Pons (tissue), 1 donor: ENCODE results near the gene CPNE1.

Experiments
- DNase-seq: peaks from one replicate; pipeline ENCODE4 v3.0.0-alpha.2; 2016; ENCODE audit warnings: low spot score

The CPNE1 gene

DNA sequence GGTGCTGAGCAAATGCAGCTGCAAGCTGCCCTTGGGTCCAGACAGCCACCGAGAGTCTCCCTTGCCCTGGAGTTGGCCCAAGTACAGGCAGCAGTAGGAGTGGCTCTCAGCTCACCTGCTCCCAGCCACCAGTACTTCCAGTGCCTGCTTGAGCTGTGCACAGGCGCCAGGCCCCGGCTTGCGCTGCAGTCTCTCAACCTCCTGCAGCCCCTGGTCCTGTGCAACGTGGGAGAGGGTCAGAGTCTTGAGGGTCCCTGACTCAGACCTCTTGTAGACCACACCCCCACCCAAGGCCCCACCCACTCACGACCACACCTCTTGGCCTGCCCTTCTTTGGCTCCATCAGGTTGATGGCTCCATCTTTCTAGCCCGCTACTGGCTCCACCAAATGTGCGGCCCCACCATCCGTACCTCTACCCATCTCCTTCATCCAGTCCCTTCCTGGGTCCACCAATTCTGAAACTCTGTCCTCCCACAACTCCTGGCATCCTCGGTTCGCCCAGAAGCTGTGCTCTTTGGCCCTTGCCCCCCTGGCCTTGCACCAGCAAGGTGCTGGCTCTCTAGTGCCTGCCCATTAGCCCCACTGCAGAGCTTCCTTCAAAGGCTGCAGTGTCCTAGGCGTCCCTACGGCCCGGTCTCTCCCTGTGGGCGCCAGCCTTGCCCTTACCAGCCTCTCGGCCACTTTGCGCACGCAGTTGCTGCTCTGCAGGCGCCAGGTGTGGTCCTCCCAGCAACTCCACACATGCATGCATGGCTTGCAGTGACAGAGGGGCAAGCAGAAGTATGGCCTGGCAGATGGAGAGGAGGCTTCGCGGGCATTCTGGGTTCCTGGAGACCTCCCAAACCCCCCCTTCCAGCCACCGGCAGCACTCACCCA is 65.6 kb downstream of the CPNE1 start:
- DNase-seq = no peak

DNA sequence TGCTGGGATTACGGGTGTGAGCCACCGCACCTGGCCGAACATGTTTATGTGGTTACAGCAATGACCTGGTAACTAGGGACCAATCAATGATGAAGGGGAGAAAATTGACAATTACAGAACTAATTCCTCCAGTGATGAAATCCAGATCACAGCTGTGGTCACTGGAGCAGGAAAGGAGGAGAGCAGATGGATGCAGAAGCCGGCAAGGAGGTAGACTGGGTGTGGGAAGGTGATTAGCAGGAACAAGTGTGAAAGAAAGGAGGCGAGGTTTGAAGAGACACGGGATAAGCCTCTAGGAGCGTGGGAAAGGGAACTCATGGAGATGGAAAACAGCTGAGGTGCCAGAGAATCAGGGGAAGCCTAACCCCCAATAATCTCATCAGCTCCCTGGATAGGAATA is 66.2 kb downstream of the CPNE1 start:
- DNase-seq = no peak

DNA sequence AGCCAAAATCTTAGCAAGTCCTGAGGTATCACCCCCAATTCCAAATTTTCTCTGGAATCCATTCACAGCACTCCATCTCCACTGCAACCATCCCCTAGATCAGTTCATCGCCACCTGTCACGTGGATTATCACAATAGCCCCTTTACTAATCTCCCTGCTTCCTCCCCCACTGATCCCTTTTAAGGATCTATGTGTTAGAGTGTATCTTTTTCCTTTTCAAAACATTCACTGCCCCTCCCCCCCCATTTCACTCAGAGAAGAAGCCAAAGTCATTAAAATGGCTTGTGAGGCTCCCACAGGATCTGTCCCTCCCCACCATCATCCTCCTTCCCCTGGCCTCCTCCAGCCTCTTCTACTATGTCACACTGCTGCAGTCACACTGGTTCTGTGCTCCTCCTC is 67.5 kb downstream of the CPNE1 start:
- DNase-seq = no peak

DNA sequence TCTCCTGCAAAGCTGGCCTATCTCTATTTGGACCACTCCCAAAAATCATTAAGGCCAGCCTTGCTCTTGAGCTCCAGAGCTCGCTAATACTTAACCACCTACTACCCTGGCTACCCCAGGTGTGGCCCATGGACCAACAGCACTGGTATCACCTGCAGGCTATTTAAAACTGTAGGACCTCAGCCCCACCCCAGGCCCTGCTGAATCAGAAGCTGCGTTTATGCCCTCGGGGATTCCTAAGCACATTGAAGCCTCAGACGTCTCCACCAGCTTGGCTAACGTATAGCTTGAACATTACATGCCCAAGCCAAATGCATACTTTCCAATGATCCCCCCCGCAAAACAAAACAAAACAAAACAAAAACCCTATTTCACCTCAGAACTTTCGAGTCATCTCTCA is 68.8 kb downstream of the CPNE1 start:
- DNase-seq = no peak

DNA sequence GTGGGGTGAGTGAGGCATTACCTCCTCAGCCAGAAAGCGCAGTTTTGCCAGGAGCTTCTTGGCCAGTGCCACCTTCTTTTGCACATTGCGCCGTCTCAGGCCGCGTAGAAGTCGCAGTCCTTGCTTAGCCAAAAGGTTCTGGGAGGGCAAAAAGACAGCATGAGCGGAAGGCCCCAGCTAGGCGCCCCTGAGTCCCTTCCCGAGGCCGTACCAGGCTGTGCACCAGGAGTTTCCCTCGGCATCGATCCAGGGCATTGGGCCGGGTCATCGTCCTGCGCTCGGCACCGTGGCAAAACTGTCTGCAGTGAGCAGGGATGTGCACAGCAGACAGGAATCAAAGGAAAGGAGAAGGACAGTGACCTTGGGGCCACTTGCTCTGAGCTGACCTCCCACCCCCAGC is 69.2 kb downstream of the CPNE1 start:
- no peak for DNase-seq

DNA sequence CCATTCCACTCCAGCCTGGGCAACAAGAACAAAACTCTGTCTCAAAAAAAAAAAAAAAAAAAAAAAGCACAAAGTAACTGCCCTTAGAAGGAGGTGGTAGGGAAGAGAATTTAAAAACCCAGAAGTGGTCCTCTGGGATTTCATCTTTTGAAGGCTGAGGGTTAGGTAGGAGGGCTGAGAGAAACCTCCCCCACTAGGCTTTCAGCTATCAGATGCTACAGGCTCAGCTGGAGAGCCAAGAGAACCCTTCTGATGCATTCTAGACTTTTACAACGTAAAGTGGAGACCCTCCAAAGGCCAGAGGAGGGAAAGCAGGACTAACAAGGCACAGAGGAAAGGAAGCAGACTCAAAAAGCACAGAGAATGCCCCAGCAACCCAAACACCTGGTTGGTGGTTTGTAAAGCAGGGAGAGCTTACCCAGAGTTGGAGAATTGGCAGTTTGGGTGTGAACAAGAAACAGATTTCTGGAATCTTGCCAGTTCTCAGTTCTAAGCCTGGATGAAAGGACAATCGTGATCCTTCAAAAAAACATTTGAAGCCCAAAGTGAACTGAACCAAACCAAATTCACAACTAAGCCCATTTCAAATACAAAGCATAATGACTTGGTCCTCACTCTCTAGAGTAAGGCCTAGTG is 72.2 kb downstream of the CPNE1 start:
- DNase-seq = no peak

DNA sequence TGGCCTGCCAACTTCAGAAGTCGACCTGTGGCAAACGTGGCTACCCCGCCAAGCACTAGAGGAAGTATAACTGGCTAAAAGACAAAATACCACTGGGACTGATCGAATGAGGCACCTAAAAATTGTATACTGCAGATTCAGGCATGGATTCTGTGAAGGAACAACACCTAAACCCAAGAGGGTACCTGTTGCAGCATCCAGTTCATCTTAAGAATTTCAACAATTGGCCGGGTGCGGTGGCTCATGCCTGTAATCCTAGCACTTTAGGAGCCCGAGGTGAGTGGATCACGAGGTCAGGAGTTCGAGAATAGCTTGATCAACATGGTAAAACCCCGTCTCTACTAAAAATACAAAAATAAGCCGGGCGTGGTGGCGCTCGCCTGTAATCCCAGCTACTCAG is 76.3 kb downstream of the CPNE1 start:
- DNase-seq = no peak

DNA sequence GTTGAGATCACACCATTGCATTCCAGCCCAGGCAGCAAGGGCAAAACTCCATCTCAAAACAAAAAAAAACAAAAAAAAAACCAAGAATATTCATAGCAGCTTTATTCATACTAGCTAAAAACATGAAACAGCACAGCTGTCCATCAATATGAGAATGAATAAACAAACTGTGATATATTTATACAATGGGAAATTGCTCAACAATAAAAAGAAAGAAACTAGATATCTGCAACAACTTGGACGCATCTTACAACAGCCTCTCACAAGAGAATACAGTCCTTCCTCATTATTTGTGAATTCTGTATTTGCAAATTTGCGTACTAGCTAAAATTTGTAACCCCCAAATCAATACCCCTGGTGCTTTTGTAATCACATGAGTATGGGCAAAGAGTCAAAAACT is 77.3 kb downstream of the CPNE1 start:
- DNase-seq = no peak

DNA sequence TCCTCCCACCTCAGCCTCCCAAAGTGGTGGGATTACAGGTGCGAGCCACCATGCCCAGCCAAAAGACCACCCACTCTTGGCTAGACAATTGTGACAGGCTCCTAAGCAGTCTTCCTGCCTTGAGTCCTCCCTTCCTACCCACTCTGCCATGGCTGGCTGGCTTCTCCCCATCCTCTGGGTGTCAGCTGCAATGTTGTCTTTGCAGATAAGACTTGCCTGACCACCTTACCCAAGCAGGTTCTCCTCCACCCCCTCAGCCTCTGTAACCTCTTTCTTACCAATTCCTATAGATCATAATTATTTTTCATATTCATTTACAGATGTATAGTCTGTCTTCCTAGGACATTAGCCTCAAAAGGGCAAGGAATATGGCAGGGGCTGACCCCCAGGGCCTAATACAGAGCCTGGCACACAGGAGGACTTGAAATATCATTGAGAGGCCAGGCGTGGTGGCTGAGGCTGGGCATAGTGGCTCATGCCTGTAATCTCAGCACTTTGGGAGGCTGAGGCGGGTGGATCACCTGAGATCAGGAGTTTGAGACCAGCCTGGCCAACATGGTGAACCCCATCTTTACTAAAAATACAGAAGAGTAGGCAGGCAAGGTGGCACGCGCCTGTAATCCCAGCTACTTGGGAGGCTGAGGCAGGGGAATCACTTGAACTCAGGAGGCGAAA is 77.8 kb downstream of the CPNE1 start:
- no peak for DNase-seq

DNA sequence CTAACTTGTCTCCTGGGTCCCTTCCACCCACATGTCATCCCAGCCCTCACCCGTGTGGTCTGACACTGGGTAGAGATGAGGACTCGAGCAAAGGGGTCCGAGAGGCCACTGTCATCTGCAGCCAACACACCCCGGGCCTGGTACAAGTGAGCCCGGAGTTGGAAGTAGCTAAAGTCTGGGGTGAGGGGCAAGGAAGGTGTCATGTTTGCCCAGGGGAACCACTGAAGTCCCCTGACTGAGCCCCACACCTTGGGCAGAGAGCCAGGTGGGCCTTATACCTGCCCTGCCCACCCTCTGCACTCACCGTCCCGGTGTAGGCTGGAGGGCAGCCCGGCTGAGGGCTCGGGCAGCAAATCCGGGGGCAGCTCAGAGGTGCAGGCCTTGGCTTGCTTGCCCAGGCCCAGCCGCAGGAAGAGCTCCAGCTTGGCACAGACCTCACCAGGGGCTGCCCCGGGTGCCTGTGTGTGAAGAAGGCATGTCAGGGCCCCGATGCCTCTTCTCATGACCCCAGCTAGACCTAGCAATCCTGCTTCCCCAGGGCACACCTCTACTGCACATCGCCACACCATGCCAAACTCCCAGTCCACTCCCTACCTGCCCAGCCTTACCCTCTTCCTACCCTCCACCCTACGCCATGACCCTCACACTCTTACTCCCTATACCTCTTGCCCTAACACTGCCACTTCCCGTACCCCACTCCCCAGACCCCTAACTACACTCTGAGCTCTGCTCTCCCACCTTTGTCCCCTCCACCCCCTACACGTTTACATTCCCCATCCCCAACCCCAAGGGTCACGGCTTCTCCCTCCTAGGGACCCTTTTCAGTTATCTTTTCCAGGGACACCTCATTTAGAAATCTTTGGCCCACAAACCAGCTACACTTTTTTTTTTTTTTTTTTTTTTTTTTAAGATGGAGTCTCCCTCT is 80.8 kb downstream of the CPNE1 start:
- DNase-seq = no peak

DNA sequence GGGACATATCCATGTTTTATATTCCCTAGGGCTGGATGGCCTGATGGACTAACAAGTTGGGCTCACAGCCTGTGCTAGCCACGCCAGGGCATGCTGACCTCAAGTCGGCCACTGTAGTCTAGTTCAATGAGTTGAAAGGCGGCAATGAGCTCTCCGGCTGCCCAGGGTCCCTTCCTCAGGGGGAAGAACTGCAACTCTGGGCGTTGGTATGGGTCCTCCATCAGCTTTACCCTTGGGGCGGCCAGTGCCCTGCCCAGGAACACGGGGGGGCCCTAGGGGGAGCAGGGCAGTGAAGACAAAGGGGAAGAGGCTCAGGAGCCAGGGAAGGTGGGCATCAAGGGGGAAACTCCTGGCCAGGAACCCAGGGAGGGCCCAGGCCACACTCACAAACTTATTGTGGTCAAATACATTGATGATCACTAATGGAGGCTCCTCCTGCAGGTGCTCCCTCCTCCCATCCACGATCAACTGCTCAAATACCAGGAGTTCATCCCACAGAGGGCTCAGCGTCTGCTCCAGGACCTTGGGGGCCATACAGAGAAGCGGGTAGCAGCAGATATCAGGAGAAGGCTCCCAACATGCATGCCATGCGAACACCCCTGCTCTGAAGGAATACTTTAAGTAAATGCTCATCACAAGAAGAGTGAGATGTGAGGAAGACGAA is 81.8 kb downstream of the CPNE1 start:
- DNase-seq = no peak

DNA sequence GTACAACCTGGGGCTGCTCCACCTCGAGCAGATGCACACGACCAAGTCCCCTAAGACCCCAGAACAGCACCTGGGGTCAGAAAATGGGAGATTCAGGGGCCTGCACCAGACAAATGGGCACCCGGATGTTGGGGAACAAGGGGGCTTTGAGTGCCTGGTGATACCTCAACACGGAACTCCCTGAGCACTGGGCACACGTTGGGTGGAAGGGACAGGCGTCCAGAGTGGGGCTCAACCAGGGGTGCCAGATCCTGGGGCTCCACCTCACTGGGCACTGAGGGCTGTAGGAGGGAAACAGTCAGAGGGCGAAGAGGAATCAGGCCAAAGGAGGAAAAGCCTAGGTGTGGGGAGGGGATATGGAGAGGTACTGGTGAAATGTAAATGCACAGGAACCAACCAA is 82.6 kb downstream of the CPNE1 start:
- DNase-seq = no peak

DNA sequence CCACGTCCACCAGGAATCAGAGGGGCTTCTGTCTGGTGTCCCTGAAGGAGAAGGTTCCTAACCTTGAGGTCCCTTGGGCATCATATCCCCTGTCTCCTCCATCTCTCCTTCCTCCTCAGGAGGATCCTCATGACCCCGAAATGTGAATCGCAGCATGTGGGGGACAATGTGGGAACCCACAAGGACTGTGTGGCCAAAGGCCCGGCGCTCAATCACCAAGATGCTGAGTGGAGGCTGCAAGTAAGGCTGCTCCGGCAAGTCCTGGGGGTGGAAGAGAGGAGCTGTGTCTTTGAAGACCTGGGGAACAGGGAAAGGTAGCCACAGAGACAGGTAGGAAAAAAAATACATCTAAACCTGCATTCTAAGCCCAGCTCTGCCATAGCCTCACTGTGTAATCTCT is 85.5 kb downstream of the CPNE1 start:
- no peak for DNase-seq

DNA sequence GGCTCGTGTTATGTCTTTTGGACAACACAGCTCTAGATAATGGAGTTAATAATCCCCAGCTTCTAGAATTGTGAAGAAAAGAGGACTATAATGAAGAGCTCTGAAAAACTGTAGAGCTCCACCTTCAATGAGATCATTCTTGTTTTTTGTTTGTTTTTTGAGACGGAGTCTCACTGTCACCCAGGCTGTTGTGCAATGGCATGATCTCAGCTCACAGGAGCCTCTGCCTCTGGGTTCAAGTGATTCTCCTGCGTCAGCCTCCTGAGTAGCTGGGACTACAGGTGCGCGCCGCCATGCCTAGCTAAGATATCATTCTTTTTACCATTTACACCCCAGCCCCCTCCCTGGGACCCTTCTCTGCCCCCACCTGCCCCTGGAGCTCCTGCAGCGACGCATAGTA is 86.2 kb downstream of the CPNE1 start:
- no peak for DNase-seq

DNA sequence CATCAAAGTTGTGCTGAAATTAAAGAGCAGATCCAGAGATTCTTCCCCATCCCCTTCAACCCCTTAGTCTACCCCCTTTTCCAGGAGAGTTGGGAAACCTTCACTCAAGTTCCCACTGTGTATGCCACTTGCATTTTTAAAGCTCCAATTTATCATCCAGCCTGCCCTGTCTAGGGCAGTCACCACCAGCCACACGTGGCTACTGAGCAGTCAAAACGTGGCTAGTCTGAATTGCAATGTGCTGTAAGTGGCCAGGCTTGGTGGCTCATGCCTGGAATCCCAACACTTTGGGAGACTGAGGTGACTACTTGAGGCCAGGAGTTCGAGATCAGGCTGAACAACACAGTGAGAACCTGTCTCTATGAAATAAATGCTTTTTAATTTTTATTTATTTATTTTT is 87.9 kb downstream of the CPNE1 start:
- DNase-seq = no peak
